ENCODE results near the gene PTPN3.
"Not testable (repeated sequence)": the region's sequence is repeated elsewhere in the genome, so short reads cannot be mapped to it uniquely, and the experiment has no call there.

GRCh38 chr9:109358968-109359603 is 139.0 kb downstream of the PTPN3 start:
- TF ChIP-seq CTCF (optimal IDR thresholded peaks at IDR 0.05 in 1 of 3, IDR thresholded peaks at IDR 0.05 in 1 of 3, conservative IDR thresholded peaks at IDR 0.05 in 1 of 3; ENCODE audit: extremely low read depth in 1 of 3, insufficient read depth in 2 of 3, low read length in 3 of 3); EZH2 (IDR thresholded peaks at IDR 0.05; ENCODE audit: low read length): not testable (repeated sequence)
